ENCODE measurements around the gene MLXIPL. TPM values are rescaled to one million over a fixed set of nuclear protein-coding genes. Genes with fewer than 3 reads are reported as not detected.

The MLXIPL gene
- total RNA-seq, 2 experiments from 2014 or later = not detected

DNA sequence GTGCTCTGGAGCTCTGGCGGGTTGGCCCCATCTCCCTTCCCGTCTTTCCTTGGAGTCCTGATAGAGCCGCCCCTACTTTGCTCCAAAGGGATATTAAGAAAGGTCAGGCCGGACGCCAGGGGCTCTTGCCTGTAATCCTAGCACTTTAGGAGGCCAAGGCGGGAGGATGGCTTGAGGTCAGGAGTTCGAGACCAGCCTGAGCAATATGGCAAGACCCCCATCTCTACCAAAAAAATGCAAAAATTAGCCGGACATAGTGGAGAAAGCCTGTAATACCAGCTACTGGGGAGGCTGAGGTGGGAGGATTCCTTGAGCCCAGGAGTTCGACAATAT is 313 bp upstream of the MLXIPL start:
- Histone ChIP-seq H3K79me2 (ENCODE audit: insufficient read depth, low read depth, low read length) (no peaks in the 10 kb centered on the region), H2AFZ (ENCODE audit: low read length) (no peak overlapping the region), H3K4me1 (ENCODE audit: insufficient read depth, low read length, poor library complexity, severe bottlenecking) (no peaks in the 10 kb centered on the region), H4K20me1 (ENCODE audit: insufficient read depth, low read length) (no peaks in the 10 kb centered on the region), H3K36me3 (ENCODE audit: insufficient read depth, low read length) (no peaks in the 10 kb centered on the region), H3K9me3 (ENCODE audit: low read length) (no peaks in the 10 kb centered on the region), H3K9me2 (ENCODE audit: insufficient read depth, low read length) (no peaks in the 10 kb centered on the region), H3K4me2 (ENCODE audit: low read length) (no peak overlapping the region), H3K27ac (ENCODE audit: low read depth, low read length, poor library complexity, severe bottlenecking) (no peak overlapping the region), H3K4me3 (ENCODE audit: low read depth, low read length, poor library complexity, severe bottlenecking) (no peak overlapping the region)
- DNase-seq (ENCODE audit: low spot score) = no peak
- CTCF ChIA-PET (ENCODE audit: unreplicated experiment) = no interaction called here
- BruUV-seq (replicated peaks) = no TSS peak
- POLR2A ChIA-PET = interaction anchor here (0.6 kb wide), 1 partner anchor 106 kb away, joined by 3 read pairs; no protein-coding TSS in a partner anchor
- TF ChIP-seq EZH2phosphoT487 (IDR thresholded peaks at IDR 0.05; ENCODE audit: borderline replicate concordance, low read depth, low read length) = no peak
- TF ChIP-seq, protein P1, sequence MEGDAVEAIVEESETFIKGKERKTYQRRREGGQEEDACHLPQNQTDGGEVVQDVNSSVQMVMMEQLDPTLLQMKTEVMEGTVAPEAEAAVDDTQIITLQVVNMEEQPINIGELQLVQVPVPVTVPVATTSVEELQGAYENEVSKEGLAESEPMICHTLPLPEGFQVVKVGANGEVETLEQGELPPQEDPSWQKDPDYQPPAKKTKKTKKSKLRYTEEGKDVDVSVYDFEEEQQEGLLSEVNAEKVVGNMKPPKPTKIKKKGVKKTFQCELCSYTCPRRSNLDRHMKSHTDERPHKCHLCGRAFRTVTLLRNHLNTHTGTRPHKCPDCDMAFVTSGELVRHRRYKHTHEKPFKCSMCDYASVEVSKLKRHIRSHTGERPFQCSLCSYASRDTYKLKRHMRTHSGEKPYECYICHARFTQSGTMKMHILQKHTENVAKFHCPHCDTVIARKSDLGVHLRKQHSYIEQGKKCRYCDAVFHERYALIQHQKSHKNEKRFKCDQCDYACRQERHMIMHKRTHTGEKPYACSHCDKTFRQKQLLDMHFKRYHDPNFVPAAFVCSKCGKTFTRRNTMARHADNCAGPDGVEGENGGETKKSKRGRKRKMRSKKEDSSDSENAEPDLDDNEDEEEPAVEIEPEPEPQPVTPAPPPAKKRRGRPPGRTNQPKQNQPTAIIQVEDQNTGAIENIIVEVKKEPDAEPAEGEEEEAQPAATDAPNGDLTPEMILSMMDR (conservative IDR thresholded peaks at IDR 0.05; ENCODE audit: low read length) = no peak
- intact Hi-C loops (cut with micrococcal nuclease; ENCODE audit: unreplicated experiment) = no loop called here

DNA sequence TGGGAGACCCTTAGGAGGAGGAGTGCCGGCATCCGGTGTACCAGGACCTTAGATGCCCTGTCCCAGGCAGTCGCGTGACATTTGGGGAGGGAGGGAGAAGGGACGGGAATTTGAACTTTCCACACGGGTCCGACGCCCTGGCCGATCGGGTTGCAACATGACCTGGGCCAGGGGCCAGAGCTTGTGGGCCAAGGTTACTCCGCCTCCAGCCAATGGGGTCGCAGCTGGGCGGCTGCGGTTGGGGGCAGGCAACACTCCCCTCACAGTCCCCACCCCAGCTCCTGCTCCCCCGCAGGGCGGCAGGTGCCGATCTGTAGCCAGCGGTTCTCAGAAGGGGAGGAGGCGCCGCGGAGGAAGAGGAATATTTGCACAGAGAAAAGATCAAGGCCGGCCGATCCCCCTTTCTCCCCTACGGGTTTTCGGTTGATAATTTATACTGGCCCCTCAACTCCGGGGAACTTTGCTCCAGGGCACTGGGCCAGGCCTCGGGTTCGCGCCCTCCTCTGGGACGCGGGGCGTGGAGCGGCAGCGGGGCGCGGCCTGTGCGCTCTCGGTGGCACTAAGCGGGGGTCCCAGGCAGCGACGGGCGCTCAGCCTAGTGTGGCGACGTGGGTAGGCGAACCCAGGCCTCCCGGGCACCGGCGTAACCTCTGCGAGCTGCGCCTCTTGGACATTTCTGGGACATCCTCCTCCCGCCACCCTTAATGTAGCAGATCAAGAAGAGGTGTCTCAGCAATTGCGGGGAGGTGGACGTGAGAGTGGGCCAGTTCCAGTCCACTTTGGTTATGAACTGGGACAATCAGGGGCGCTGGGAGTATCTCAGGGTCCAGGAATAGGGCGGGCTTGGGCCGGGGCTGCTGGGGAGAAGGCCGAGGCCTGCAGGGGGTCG is 1.2 kb downstream of the MLXIPL start:
- H3K4me3 ChIP-seq (ENCODE audit: low read depth, low read length, poor library complexity, severe bottlenecking) = no peak overlapping the region
- intact Hi-C loops (cut with micrococcal nuclease; ENCODE audit: unreplicated experiment) = no loop called here
- no peak overlapping the region for H2AFZ ChIP-seq (ENCODE audit: low read length)
- H3K9me3 ChIP-seq (ENCODE audit: low read length) = no peaks in the 10 kb centered on the region
- no peaks in the 10 kb centered on the region for H3K9me2 ChIP-seq (ENCODE audit: insufficient read depth, low read length)
- no peak overlapping the region for H3K27ac ChIP-seq (ENCODE audit: low read depth, low read length, poor library complexity, severe bottlenecking)
- TF ChIP-seq, protein P1 (conservative IDR thresholded peaks at IDR 0.05; ENCODE audit: low read length) = no peak
- TF ChIP-seq EZH2phosphoT487 (IDR thresholded peaks at IDR 0.05; ENCODE audit: borderline replicate concordance, low read depth, low read length) = no peak
- no peaks in the 10 kb centered on the region for H4K20me1 ChIP-seq (ENCODE audit: insufficient read depth, low read length)
- ChIA-PET POLR2A (no interaction called here), CTCF (ENCODE audit: unreplicated experiment) (no interaction called here)
- H3K79me2 ChIP-seq (ENCODE audit: insufficient read depth, low read depth, low read length) = no peaks in the 10 kb centered on the region
- no peak overlapping the region for H3K4me2 ChIP-seq (ENCODE audit: low read length)
- BruUV-seq (replicated peaks) = no TSS peak
- H3K4me1 ChIP-seq (ENCODE audit: insufficient read depth, low read length, poor library complexity, severe bottlenecking) = no peaks in the 10 kb centered on the region
- DNase-seq (ENCODE audit: low spot score) = no peak
- H3K36me3 ChIP-seq (ENCODE audit: insufficient read depth, low read length) = no peaks in the 10 kb centered on the region

DNA sequence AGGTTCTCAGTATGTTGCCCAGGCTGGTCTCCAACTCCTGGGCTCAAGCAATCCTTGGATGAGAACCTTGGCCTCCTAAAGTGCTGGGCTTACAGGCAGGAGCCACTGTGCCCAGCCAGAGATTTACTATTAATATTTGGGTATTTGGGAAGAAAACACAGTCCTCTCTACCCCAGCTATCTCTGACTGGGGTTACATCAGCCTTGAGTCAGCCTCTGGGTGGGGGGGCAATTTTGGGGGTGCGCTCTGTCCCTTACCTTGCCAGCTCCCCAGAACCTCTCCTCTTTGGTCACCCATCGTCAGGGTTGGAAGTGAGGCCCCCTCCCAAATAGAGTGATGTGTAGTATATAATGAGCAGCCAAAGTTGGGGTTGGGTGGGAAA is 1.8 kb downstream of the MLXIPL start:
- Histone ChIP-seq H2AFZ (ENCODE audit: low read length) (no peak overlapping the region), H3K79me2 (ENCODE audit: insufficient read depth, low read depth, low read length) (no peaks in the 10 kb centered on the region), H3K4me3 (ENCODE audit: low read depth, low read length, poor library complexity, severe bottlenecking) (no peak overlapping the region), H4K20me1 (ENCODE audit: insufficient read depth, low read length) (no peaks in the 10 kb centered on the region), H3K9me3 (ENCODE audit: low read length) (no peaks in the 10 kb centered on the region), H3K27ac (ENCODE audit: low read depth, low read length, poor library complexity, severe bottlenecking) (no peak overlapping the region), H3K4me2 (ENCODE audit: low read length) (no peak overlapping the region), H3K4me1 (ENCODE audit: insufficient read depth, low read length, poor library complexity, severe bottlenecking) (no peaks in the 10 kb centered on the region), H3K36me3 (ENCODE audit: insufficient read depth, low read length) (no peaks in the 10 kb centered on the region), H3K9me2 (ENCODE audit: insufficient read depth, low read length) (no peaks in the 10 kb centered on the region)
- CTCF ChIA-PET (ENCODE audit: unreplicated experiment) = no interaction called here
- intact Hi-C loops (cut with micrococcal nuclease; ENCODE audit: unreplicated experiment) = no loop called here
- no peak for DNase-seq (ENCODE audit: low spot score)
- BruUV-seq (replicated peaks) = no TSS peak
- TF ChIP-seq, protein P1 (conservative IDR thresholded peaks at IDR 0.05; ENCODE audit: low read length) = no peak
- no peak for TF ChIP-seq EZH2phosphoT487 (IDR thresholded peaks at IDR 0.05; ENCODE audit: borderline replicate concordance, low read depth, low read length)
- POLR2A ChIA-PET = interaction anchor here (0.7 kb wide), 1 partner anchor 92 kb away, joined by 6 read pairs; no protein-coding TSS in a partner anchor
